Spleen (tissue), 11 donors: ENCODE data around the gene MSI2. TPM values are rescaled to one million over a fixed set of nuclear protein-coding genes. Genes with fewer than 3 reads are reported as not detected.

Experiments
- DNase-seq: peaks from one replicate; pipeline ENCODE4 v3.0.0-alpha.2; 2020
- H3K27ac ChIP-seq, 8 donors: fragments of 200-600 bp; sonication (generic) in 7 of 8; 1 replicate in 4 of 8; 2 replicates in 4 of 8; pipeline versions ENCODE4 v1.5.0 to v1.8.0; 2016 to 2021; ENCODE audit warnings: inconsistent platforms in 4 of 8, mild to moderate bottlenecking in 4 of 8, moderate library complexity in 1 of 8
- H3K27me3 ChIP-seq, 7 donors: fragments of 200-600 bp; sonication (generic) in 6 of 7; replicated peaks in 1 of 7; 1 replicate in 4 of 7; 2 replicates in 3 of 7; pipeline versions ENCODE4 v1.5.0 to v1.8.0; 2016 to 2021; ENCODE audit warnings: inconsistent platforms in 3 of 7, mild to moderate bottlenecking in 1 of 7
- H3K36me3 ChIP-seq, 6 donors: fragments of 200-600 bp; sonication (generic) in 5 of 6; 1 replicate in 4 of 6; 2 replicates in 2 of 6; pipeline versions ENCODE4 v1.5.0 to v1.8.0; 2016 to 2021; ENCODE audit warnings: inconsistent platforms in 2 of 6
- H3K4me1 ChIP-seq, 6 donors: fragments of 200-600 bp; sonication (generic) in 5 of 6; 1 replicate in 3 of 6; 2 replicates in 3 of 6; pipeline versions ENCODE4 v1.5.0 to v1.8.0; 2016 to 2021; ENCODE audit warnings: inconsistent platforms in 3 of 6
- H3K4me3 ChIP-seq, 8 donors: fragments of 200-600 bp; sonication (generic) in 7 of 8; 1 replicate in 4 of 8; 2 replicates in 4 of 8; pipeline versions ENCODE4 v1.5.0 to v1.8.0; 2016 to 2021; ENCODE audit warnings: inconsistent platforms in 4 of 8, mild to moderate bottlenecking in 4 of 8, moderate library complexity in 2 of 8
- H3K9me3 ChIP-seq, 8 donors: fragments of 200-600 bp; sonication (generic) in 7 of 8; 1 replicate in 4 of 8; 2 replicates in 4 of 8; pipeline versions ENCODE4 v1.5.0 to v1.8.0; 2016 to 2021; ENCODE audit warnings: inconsistent platforms in 4 of 8
- CTCF ChIP-seq, 11 experiments: fragments of 200-600 bp in 7 of 11; fragments of 450-650 bp in 4 of 11; sonication (generic) in 4 of 11; IDR thresholded peaks in 8 of 11; conservative IDR thresholded peaks in 3 of 11; 1 replicate in 7 of 11; 2 replicates in 4 of 11; pipeline versions ENCODE4 v1.4.0 to v1.8.0; 2016 to 2021; ENCODE audit warnings: antibody characterized with exemption in 11 of 11, inconsistent platforms in 4 of 11, mild to moderate bottlenecking in 1 of 11
- POLR2A ChIP-seq, 3 donors: fragments of 450-650 bp; IDR thresholded peaks; one replicate each; pipeline ENCODE4 v1.5.1; 2017; ENCODE audit warnings: antibody characterized with exemption in 3 of 3, mild to moderate bottlenecking in 1 of 3
- POLR2AphosphoS5 ChIP-seq, 3 donors: sonication (generic); formaldehyde crosslinking; IDR thresholded peaks; one replicate each; pipeline ENCODE4 v1.5.1; 2017; ENCODE audit warnings: antibody characterized with exemption in 3 of 3
- WGBS, 5 donors: extraction: QIAGEN DNeasy Blood & Tissue Kit in 3 of 5; methylation state at CpG; one replicate each; pipeline versions ENCODE4 v1.1.5 to v1.1.7; 2013 to 2018; 5-methylcytosine and 5-hydroxymethylcytosine counted together
- intact Hi-C: fragments of 100-400 bp; cut with DNase I; formaldehyde crosslinking; loops from one replicate; pipeline ENCODE4 v1.15.0; 2023; ENCODE audit warnings: low total_unique reads
- polyA plus RNA-seq, 3 donors: library from polyadenylated mRNA; stranded (reverse); fragments of 200-250 nt; gene quantifications; one replicate each; pipeline ENCODE4 v1.2.1, GENCODE V29; 2013
- total RNA-seq, 7 donors: library from RNA; depleted of rRNA in 3 of 7; stranded (reverse); fragments of >200 nt in 3 of 7; fragmentation: NEBNext Ultra II Directional in 4 of 7; extraction: Animal tissue kit (Norgen Biotek cat#: 25700) in 4 of 7; gene quantifications; one replicate each; pipeline versions ENCODE4 v1.1.0 to v1.2.1, GENCODE V29; 2016 to 2021
- donor health status: healthy with polysubstance abuse.
- donor health status: DM: no; HTN: no; CAD: no; lungs with moderate emphysema.
- donor health status: DM: no; HTN: no; CAD: no.
- donor health status: Bipolar disorder and iron deficiency.
- donor health status: healthy.
- donor health status: DM: no; HTN: no; CAD: no.
- donor health status: DM: yes; HTN: yes; CAD: no.

The MSI2 gene
- total and polyA plus RNA-seq, 10 donors, result 9.8 to 131 (median 64.7) TPM

GRCh38 chr17:57400648-57401047, 144.3 kb downstream of the MSI2 start:
- intact Hi-C loops, result no loop called here

GRCh38 chr17:57401556-57402488, 145.5 kb downstream of the MSI2 start:
- Histone ChIP-seq H3K36me3 (peaks cover 0 to 52% (median 12%) of the 10 kb centered on the region in 6 donors), H3K27me3 (no peaks in the 10 kb centered on the region), H3K9me3 (no peaks in the 10 kb centered on the region), H3K27ac (no peak overlapping the region), H3K4me3 (no peak overlapping the region), H3K4me1 (peaks cover 0 to 11% (median 2%) of the 10 kb centered on the region in 6 donors)
- 81 to 94% (median 87%) methylated on average over 6 to 15 of the region's 15 CpGs for WGBS, 5 donors
- no peak for TF ChIP-seq CTCF (IDR thresholded peaks at IDR 0.05 in 8 of 11, conservative IDR thresholded peaks at IDR 0.05 in 3 of 11)
- TF ChIP-seq POLR2AphosphoS5 (IDR thresholded peaks at IDR 0.05), result no peak
- no peak for TF ChIP-seq POLR2A (IDR thresholded peaks at IDR 0.05)
- intact Hi-C loops, result no loop called here
- DNase-seq, result no peak

More at GRCh38 chr17:57400648-57401047, 144.3 kb downstream of the MSI2 start:
- no peak for TF ChIP-seq POLR2AphosphoS5 (IDR thresholded peaks at IDR 0.05)
- TF ChIP-seq CTCF (IDR thresholded peaks at IDR 0.05 in 8 of 11, conservative IDR thresholded peaks at IDR 0.05 in 3 of 11), result no peak
- no peak for TF ChIP-seq POLR2A (IDR thresholded peaks at IDR 0.05)
- H3K36me3 ChIP-seq, result peaks cover 0 to 44% (median 12%) of the 10 kb centered on the region in 6 donors
- H3K9me3 ChIP-seq, result no peaks in the 10 kb centered on the region
- WGBS, 5 donors, result 93 to 97% (median 96%) methylated on average over 8 of the region's 8 CpGs
- H3K4me3 ChIP-seq, result no peak overlapping the region
- no peaks in the 10 kb centered on the region for H3K4me1 ChIP-seq
- no peaks in the 10 kb centered on the region for H3K27me3 ChIP-seq
- DNase-seq, result no peak
- H3K27ac ChIP-seq, result no peak overlapping the region

GRCh38 chr17:57402681-57403180, 146.4 kb downstream of the MSI2 start:
- no peaks in the 10 kb centered on the region for H3K27me3 ChIP-seq
- no peak for TF ChIP-seq POLR2A (IDR thresholded peaks at IDR 0.05)
- TF ChIP-seq CTCF (IDR thresholded peaks at IDR 0.05 in 8 of 11, conservative IDR thresholded peaks at IDR 0.05 in 3 of 11), result no peak
- no peak for TF ChIP-seq POLR2AphosphoS5 (IDR thresholded peaks at IDR 0.05)
- no peak for DNase-seq
- no peaks in the 10 kb centered on the region for H3K9me3 ChIP-seq
- peaks cover under 1 to 20% (median 9%) of the 10 kb centered on the region in 6 donors for H3K4me1 ChIP-seq
- intact Hi-C loops, result no loop called here
- 91 to 95% (median 93%) methylated on average over 5 of the region's 5 CpGs for WGBS, 5 donors
- H3K36me3 ChIP-seq, result peaks cover 0 to 52% (median 12%) of the 10 kb centered on the region in 6 donors
- H3K27ac ChIP-seq, result no peak overlapping the region
- no peak overlapping the region for H3K4me3 ChIP-seq

- Histone ChIP-seq H3K27ac (no peak overlapping the region), H3K9me3 (no peaks in the 10 kb centered on the region), H3K4me1 (peaks cover 6 to 25% (median 14%) of the 10 kb centered on the region in 6 donors), H3K4me3 (no peak overlapping the region), H3K27me3 (no peaks in the 10 kb centered on the region), H3K36me3 (peaks cover 0 to 52% (median 12%) of the 10 kb centered on the region in 6 donors)
- WGBS, 5 donors, result 88 to 95% (median 90%) methylated on average over 2 of the region's 2 CpGs
- intact Hi-C loops, result no loop called here
- no peak for DNase-seq
- no peak for TF ChIP-seq CTCF (IDR thresholded peaks at IDR 0.05 in 8 of 11, conservative IDR thresholded peaks at IDR 0.05 in 3 of 11)
- TF ChIP-seq POLR2AphosphoS5 (IDR thresholded peaks at IDR 0.05), result no peak
- no peak for TF ChIP-seq POLR2A (IDR thresholded peaks at IDR 0.05)
Measured at GRCh38 chr17:57403236-57403635, 146.9 kb downstream of the MSI2 start.
